HEK293 (cell line): ENCODE data around the gene KIAA0825.

Source experiments
- GLIS2 ChIP-seq: fragments of 450-650 bp; formaldehyde crosslinking; IDR thresholded peaks from 2 replicates; pipeline ENCODE4 v1.5.1; 2016; ENCODE audit warnings: missing biosample characterization, missing genetic modification characterization
- OVOL3 ChIP-seq: fragments of 450-650 bp; formaldehyde crosslinking; IDR thresholded peaks from 2 replicates; pipeline ENCODE4 v1.5.1; 2016; ENCODE audit warnings: missing biosample characterization, missing genetic modification characterization
- ZNF140 ChIP-seq: fragments of 450-650 bp; formaldehyde crosslinking; IDR thresholded peaks from 2 replicates; pipeline ENCODE4 v1.5.1; 2016; ENCODE audit warnings: missing biosample characterization, missing genetic modification characterization
- ZNF146 ChIP-seq: fragments of 450-650 bp; formaldehyde crosslinking; IDR thresholded peaks from 2 replicates; pipeline ENCODE4 v1.5.1; 2016; ENCODE audit warnings: missing biosample characterization, missing genetic modification characterization
- ZNF23 ChIP-seq: fragments of 450-650 bp; formaldehyde crosslinking; IDR thresholded peaks from 2 replicates; pipeline ENCODE4 v1.5.1; 2016; ENCODE audit warnings: missing biosample characterization, missing genetic modification characterization, borderline replicate concordance
- ZNF24 ChIP-seq: fragments of 450-650 bp; formaldehyde crosslinking; IDR thresholded peaks from 2 replicates; pipeline ENCODE4 v1.5.1; 2016; ENCODE audit warnings: missing biosample characterization, missing genetic modification characterization
- ZNF416 ChIP-seq: fragments of 450-650 bp; formaldehyde crosslinking; IDR thresholded peaks from 2 replicates; pipeline ENCODE4 v1.5.1; 2016; ENCODE audit warnings: missing biosample characterization, missing genetic modification characterization
- ZNF423 ChIP-seq: fragments of 450-650 bp; formaldehyde crosslinking; IDR thresholded peaks from 2 replicates; pipeline ENCODE4 v1.5.1; 2016; ENCODE audit warnings: missing biosample characterization, missing genetic modification characterization
- ZNF501 ChIP-seq: fragments of 450-650 bp; formaldehyde crosslinking; IDR thresholded peaks from 2 replicates; pipeline ENCODE4 v1.5.1; 2016; ENCODE audit warnings: missing biosample characterization, missing genetic modification characterization
- ZNF558 ChIP-seq: fragments of 450-650 bp; formaldehyde crosslinking; IDR thresholded peaks from 2 replicates; pipeline ENCODE4 v1.5.1; 2016; ENCODE audit warnings: missing biosample characterization, missing genetic modification characterization
- ZNF707 ChIP-seq: fragments of 450-650 bp; formaldehyde crosslinking; IDR thresholded peaks from 2 replicates; pipeline ENCODE4 v1.5.1; 2016; ENCODE audit warnings: missing biosample characterization, missing genetic modification characterization
- TF ChIP-seq, protein P1 (sequence below): fragments of 450-650 bp; formaldehyde crosslinking; IDR thresholded peaks from 2 replicates; pipeline ENCODE4 v1.5.1; 2016; ENCODE audit warnings: missing biosample characterization, missing genetic modification characterization
- TF ChIP-seq, protein P2 (sequence below): IDR thresholded peaks from 2 replicates; pipeline ENCODE4 v1.6.1; 2011; ENCODE audit warnings: mild to moderate bottlenecking, low read depth, low read length, borderline replicate concordance
- TF ChIP-seq, protein P3 (sequence below): sonication (generic); formaldehyde crosslinking; IDR thresholded peaks from 2 replicates; pipeline ENCODE4 v1.8.1; 2022; ENCODE audit warnings: mild to moderate bottlenecking, moderate library complexity, missing genetic modification reagents

DNA sequence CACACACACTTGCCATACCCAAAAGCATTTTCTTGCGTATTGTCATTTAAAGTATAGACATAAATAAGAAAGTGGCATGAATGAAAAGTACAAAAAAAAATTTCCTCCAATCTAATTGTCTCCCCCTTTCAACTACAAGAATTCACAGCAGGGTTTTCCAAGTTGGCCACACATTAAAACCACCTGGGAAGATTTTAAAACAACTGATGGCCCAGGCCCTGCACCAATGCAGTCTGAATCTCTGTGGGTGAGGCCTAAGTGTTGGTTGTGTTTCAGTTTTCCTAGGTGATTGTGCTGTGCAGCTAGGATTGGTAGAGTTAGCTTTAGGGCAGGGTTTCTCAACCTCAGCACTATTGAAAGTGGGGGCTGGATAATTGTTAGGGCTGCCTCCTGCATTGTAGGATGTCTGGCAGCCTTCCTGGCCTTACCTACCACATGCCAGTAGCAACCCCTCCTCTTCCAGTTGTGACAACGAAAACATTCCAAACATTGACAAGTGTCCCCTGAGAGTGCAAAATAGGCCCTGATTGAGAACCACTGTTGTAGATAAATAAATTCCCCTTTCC lies 337.1 kb downstream of the KIAA0825 start:
- TF ChIP-seq GLIS2 (tag by site-specific recombination), result no peak
- TF ChIP-seq, protein P1, sequence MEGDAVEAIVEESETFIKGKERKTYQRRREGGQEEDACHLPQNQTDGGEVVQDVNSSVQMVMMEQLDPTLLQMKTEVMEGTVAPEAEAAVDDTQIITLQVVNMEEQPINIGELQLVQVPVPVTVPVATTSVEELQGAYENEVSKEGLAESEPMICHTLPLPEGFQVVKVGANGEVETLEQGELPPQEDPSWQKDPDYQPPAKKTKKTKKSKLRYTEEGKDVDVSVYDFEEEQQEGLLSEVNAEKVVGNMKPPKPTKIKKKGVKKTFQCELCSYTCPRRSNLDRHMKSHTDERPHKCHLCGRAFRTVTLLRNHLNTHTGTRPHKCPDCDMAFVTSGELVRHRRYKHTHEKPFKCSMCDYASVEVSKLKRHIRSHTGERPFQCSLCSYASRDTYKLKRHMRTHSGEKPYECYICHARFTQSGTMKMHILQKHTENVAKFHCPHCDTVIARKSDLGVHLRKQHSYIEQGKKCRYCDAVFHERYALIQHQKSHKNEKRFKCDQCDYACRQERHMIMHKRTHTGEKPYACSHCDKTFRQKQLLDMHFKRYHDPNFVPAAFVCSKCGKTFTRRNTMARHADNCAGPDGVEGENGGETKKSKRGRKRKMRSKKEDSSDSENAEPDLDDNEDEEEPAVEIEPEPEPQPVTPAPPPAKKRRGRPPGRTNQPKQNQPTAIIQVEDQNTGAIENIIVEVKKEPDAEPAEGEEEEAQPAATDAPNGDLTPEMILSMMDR (tag by site-specific recombination), result no peak
- TF ChIP-seq ZNF23 (tag by site-specific recombination), result no peak
- TF ChIP-seq ZNF24 (tag by site-specific recombination), result no peak
- TF ChIP-seq ZNF146 (tag by site-specific recombination), result no peak
- TF ChIP-seq ZNF558 (tag by site-specific recombination), result no peak
- TF ChIP-seq ZNF707 (tag by site-specific recombination), result no peak
- no peak for TF ChIP-seq ZNF501 (tag by site-specific recombination)
- no peak for TF ChIP-seq ZNF423
- TF ChIP-seq OVOL3 (tag by site-specific recombination), result no peak
- no peak for TF ChIP-seq ZNF140 (tag by site-specific recombination)
- TF ChIP-seq, protein P2, sequence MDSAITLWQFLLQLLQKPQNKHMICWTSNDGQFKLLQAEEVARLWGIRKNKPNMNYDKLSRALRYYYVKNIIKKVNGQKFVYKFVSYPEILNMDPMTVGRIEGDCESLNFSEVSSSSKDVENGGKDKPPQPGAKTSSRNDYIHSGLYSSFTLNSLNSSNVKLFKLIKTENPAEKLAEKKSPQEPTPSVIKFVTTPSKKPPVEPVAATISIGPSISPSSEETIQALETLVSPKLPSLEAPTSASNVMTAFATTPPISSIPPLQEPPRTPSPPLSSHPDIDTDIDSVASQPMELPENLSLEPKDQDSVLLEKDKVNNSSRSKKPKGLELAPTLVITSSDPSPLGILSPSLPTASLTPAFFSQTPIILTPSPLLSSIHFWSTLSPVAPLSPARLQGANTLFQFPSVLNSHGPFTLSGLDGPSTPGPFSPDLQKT, result no peak
- TF ChIP-seq ZNF416 (tag by site-specific recombination), result no peak
- TF ChIP-seq, protein P3, sequence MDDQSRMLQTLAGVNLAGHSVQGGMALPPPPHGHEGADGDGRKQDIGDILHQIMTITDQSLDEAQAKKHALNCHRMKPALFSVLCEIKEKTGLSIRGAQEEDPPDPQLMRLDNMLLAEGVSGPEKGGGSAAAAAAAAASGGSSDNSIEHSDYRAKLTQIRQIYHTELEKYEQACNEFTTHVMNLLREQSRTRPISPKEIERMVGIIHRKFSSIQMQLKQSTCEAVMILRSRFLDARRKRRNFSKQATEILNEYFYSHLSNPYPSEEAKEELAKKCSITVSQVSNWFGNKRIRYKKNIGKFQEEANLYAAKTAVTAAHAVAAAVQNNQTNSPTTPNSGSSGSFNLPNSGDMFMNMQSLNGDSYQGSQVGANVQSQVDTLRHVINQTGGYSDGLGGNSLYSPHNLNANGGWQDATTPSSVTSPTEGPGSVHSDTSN, result no peak
